ENCODE data around the gene SFXN5.
A peak's percentile ranks its signal among the peaks of the same experiment; 100 is the strongest.

The SFXN5 gene

DNA sequence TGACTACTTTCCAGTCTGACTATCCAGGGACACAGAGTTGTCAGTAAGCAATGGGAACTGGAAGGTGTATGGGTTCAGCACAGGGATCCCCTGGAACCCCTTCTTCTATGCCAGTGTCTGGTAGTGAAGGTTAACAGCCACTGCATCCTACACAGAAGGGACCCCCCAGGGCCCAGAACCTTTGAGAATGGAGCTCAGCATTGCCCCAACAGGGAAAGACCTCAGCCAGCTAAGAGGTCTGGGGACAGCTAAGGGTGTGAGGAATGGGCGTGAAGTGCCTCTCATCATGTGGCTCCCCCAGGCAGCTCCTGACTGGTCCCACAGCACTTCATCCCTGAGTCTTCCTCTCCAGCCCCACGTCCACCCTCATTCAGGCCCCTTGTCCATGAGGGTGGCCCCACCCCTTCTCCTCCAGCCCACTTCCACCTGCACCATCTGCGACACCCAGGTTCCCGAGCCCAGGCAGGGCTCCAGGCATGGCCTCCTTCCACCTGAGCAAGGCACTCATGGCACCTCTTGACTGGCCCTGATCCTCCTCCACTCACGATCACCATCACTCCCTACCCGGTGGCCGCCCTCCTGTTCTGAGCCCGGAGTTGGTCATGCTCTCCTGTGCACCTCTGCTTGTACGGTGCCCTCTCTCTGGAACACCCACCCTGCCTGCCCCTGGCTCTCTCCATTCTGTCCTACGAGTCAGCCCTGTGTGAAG is 77.1 kb downstream of the SFXN5 start:
- DNase-seq (ENCODE audit: low spot score), result no peak

DNA sequence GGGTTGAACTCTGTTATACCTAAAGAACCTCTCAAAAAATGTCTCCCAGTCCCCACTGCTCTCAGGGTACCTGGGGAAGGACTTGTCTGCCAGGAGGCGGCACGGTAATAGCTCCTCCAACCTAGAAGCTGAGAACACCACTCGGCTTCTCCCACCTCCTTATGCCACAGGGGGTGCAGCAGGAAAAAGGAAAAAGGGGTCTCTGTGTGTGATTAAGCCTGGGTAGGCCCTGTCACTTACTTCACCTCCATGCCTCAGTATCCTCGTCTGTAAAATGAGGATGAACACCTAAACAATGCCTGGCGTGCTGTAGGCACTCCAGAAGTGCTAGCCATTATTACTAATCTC is 77.6 kb downstream of the SFXN5 start:
- no peak for DNase-seq (ENCODE audit: low spot score)

DNA sequence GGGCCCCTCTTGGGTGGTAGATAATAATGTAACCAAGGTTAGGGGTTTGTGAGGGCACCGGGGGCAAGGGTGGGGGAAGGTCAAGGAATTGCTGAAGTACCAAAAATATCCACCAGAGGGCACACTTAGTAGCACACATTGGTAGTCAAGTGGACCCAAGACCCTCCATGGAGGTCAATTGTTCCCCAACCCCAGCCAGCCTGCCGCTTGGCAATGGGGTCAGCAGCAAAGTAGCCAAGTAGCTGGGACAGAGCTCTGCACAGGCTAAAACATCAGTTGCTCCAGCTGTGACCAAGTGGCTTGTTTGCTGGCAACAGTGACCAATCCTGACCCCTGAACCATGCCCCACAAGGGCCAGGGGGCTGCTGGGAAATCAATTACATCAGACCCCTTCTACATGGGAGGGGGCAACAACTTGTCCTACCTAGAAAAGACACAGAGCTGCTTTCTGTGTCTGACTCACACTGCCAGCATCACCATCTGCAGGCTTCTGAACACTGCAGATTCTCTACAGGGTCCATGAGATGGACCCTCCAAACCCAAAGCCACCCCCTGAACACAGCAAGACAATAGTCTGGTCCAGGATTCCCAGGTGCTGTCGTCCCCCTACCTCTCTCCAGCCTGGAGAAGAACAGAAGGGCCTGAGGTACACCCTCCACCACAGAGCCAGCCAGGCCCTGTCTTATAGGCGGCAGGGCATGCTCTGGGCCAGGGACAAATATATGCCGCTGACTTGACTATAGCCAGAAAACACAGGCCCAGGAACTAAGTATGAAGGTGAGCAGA is 78.2 kb downstream of the SFXN5 start:
- peak; percentile 60 for DNase-seq (ENCODE audit: low spot score)

DNA sequence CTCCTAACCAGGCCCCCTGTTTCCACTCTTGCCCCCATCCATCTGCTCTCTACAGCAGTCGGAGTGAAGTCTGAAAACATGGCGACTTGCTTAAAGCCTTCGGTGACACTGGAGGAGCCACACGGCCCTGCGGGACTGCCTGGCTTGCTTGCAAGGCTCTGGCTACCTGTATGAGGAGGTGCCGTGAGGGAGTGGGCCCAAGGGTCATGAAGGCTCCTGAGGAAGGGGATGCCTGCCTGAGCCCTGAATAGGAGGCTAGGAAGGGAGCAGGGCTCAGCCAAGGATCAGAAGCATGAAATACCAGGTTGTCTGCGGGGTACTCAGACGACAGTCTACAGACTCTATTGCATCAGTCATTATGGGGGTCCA is 78.8 kb downstream of the SFXN5 start:
- no peak for DNase-seq (ENCODE audit: low spot score)

DNA sequence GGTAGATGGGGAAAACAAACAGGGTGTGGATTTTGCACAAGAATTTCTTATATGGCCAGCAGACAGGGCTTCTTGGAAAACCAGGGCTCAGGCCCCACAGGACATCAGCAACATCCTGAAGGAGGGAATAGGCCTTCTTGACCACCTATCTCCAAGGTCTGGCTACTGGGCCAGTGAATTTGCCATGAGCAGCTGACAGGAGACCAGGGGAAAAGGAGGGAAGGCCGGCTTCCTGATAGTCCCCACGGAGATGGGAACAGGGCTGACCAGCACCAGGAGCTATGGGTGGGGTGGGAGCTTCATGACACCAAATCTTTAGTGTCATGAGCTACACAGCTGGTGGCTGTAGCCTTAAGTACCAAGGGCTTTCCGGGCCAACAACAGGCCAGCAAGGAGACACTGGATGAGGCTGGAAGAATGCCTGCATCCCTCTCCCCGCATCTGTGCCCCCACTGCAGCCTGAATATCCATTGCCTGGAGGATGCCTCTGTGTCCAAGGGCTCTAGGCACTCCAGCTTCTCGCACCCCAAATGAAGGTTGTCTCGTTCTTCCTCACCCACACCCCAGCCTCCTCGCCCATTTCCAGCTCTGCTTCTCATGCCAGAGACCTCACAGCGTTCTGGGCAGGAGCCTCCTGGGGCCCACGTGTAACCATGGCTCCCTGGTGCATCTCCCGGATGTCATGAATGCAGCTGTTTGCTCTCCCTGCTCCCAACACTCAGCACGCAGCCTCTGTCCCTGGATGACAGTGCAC is 79.4 kb downstream of the SFXN5 start:
- DNase-seq (ENCODE audit: low spot score), result no peak

DNA sequence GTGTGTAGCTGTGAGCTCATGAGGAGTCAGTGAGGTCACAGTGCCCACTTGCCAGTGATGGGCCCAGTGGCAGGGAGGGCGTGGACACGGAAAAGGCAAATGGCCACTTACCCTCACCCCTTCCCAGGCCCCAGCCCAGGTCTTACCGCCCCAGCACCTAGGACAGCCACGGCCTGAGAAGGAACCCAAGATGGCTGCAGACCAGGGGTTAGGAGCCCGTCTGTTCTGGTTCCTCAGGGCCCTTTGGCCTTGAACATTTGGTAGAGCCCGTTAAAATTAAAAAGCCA is 80.1 kb downstream of the SFXN5 start:
- DNase-seq (ENCODE audit: low spot score), result no peak

DNA sequence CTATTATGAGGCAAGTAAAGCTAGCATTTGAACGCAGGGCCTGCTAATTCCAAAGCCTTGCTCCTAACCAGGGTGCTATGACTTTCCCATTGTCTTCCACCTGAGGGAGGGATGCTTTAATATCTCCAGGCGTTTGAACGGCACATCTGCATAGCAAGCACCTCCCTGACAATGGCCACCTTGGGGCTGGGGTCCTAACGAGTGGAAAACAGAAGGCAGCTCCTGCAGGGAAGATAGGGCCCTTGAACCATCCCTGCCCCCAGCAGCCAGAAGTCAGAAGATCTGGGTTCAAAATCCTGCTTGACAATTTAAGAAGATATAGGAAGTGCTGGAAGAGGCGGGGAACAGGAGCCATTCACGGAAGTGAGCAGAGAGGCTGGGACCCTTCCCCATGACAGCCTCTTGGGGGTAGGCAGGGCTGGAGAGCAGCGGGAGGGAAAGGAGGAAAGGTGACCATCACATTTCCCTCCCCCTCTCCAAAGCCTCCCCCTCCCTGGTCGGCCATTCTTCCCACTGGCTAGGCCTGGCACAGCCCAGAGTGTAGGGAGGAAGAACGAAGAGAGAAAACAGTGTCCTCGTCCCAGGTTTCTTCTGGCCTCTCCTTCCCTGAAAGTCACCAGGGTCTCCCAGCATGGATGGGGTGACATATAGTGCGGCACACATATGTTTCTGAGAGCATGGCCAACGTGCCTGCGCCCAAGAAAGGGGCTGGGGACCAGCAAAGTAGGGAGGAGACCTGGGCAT is 80.6 kb downstream of the SFXN5 start:
- no peak for DNase-seq (ENCODE audit: low spot score)

DNA sequence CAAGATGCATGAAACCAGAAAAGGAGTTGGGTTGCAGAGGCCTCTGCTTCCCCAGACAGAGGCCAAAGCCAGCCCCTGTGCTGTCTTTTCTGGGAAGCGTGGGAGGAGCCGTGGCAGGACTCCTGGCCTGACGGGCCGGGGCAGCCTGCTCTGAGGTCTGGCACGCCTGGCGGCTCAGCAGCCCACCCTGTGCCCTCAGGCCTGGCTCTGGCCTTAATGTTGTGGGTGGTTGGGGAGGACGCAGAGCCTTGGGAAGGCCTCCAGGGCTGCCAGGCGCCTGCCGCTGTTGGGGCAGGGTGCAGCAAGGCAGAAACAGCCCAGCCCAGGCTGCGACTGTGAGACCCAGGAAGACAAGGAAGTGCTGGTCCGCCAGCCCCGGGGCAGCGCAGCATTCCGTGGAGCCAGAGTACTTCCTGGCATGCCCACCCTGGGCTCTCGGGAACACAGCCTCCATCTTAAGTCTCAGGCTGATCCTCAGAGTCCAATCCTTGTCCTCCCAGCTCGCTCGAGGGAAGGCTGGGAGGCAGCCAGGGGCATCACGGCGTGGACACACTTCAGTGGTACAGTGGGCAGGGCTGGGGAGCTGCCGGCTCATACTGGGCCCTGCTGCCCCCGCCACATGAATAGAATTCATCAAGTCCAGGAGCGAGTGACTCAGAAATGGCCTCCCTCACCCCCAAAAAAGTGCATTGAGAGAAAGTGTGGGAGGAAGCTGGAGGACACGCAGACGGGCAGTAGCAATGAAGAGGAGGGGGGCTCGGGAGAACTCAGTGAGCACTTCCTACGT is 81.5 kb downstream of the SFXN5 start:
- no peak for DNase-seq (ENCODE audit: low spot score)

DNA sequence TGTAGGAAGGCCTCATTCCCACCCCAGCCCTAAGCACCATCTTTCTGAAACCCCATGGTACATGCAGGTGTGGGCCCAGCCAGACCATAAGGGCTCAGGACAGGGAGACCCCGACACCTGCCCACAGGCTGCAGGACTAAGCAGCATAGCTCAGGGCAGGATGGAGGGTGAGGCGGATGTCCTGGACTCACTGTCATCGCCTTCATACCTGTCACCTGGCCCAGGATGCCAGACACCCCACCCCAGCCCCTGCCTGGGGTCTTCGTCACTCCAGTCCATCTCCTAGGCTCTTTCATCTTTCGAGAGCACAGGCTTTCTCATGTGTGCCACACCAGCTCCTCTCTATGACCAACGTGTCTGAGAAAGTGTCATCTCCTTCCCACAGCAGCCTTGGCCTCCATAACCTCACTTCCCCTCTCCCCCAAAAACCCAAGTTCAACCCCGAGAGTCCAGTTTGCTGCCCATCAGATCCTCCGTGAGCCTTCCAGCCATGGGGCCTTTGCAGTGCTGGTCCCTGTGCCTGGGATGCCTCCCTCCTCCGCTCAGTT is 82.7 kb downstream of the SFXN5 start:
- DNase-seq (ENCODE audit: low spot score), result no peak

DNA sequence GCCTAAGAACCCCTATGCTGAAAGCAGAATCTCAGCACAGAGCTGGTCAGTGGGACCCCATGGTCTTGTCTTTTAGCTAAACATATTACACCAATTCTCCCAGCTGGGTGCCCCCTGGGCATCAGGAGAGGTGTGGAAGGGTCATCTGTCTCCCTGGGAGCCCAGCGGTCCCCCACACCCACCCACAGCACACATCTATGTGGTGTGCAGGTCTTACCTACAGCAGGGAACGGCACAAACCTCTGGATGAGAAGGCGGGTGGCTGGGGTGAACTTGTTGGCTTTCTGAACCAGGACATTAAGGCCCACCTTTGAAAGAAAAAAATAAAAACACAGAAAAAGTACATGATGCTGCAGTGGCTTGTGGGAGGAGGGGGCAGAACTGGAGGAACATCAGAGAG is 83.5 kb downstream of the SFXN5 start:
- no peak for DNase-seq (ENCODE audit: low spot score)

DNA sequence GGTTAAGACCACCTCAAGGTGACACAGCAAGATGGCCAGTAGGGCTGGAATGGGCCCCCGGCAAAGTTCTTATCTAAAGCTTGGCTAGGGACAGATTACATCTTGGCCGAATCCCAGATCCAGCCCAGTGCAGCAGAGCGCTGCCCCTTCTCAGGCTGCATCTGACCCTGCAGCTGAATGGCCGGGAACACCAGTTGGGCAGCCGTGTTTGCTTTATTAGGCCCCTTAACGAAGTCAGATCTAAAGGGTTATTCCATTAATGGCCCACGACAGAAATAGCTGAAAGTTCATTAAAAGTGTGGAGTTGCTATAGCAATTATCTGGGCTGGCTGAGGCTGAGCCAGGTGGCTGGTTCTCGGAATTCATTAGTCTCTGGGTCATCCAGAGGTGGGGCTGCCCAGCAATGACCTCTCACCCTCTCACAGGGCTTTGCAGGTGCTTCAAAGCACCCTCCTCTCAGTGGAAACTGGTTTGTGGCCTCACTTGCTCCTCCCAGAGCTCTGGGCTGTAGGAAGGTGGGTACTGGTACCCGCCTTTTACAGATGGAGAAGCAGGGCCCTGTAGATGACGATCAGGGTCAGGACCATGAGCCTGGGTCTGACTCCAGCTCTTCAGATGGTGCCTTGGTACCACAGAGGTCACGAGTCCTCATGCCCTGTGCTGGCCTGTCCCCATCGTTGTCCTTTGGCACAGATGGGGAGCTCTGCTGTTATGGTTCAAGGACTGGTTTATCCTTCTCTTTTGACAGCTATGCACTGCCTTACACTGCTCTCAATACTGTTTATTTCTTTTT is 85.4 kb downstream of the SFXN5 start:
- no peak for DNase-seq (ENCODE audit: low spot score)

DNA sequence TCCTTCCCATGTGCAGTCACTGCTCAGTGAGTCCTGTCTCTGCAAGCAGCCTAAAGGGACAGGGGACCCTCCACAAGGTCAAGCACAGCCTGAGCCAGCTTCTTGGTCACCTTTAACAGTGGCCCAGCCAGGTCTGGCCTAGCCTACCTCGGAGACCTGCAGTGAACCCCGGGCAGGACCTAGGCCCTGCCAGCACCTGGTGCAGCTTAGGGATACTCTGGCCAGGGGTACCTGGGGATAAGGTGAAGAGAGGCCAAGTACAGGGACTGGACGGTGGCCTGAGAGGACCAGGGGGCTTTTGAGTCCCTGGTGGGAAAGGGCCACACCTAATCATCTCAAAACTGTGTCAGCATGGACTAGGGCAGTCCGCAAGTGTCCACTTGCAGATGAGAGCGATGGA is 86.4 kb downstream of the SFXN5 start:
- DNase-seq (ENCODE audit: low spot score), result no peak

DNA sequence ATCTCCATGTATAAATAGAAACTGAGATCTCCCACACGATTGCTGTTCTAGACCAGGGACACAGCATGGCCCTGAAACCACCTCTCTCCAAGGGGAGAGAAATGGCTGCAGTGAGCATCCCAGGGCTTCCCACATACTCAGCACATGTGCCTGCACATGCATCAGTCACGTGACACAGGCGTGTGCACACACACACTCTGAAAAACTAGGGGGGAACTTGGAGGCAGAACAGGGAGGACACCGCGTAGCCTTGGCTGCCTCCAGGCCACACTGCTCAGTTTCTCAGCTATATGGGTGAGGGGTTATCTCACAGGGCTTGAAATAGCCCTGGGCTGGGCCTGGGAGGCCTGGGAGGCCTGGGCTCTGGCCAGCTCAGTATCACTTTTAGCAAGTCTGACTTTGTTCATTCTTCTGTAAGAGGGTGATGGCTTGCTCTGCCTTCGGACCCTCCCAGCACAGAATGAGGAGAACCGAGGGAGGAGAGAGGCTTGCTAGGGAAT is 87.3 kb downstream of the SFXN5 start:
- DNase-seq (ENCODE audit: low spot score), result no peak

DNA sequence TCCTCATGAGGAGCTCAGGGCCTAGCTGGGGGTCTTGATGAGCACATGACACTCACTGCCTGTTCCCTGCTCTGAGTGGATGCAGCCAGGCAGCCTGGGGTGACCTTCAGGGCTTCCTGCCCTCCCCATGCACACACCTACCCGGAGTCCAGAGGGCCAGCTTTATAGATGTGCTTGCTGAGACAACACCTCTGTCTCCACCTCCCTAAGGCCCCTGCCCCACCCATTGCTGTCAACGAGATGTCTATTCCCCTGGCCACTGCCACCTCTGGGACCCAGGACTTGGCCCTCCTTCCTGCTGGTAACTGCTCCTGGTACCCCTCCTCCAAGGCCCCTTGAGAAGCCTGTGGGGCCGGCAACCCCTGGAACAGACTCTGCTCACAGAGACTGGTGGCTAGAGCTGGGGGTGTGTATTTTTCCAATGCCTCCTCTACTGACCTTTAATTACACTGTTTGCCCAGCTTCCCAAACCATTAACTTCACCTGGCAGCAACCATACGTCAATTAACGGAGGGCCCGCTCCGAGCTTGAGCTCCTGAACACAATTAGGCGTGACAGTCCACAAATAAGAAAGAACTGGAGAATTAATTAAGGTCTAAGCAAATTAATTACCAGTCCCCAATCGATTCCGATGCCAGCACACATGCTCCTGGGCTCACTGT is 87.9 kb downstream of the SFXN5 start:
- DNase-seq (ENCODE audit: low spot score), result no peak

DNA sequence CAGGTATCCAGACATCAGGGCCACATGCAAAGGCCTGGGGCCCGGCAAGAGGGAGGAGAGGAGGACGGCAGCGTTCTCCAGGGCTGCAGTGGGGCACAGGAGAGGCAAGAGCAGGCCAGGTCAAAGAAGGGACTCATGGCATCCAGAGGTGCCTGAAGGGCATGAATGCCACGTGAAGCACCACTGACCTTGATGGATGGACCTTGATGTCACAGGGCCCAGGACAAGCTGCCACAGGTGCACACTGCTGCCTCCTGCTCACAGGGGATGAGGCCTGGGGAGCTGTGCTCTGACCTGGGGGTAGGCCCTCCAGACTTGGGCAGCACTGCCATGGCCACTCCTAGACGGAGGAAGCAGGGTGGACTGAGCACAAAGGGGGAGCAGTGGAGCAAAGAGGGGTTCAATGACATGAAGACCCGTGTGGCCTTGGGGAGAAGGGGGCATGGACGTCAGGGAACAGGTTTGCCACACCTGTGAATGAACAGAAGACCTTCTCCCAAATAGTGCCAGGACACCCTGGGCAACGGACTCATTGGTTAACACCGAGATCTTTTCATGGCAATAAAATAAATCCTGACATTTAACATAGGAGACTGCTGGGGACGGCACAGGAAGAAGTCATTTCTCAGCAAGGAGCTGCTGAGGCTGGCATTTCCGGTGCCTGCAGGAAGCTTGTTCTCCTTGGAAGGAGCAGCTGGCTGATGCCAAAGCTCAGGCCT is 88.6 kb downstream of the SFXN5 start:
- DNase-seq (ENCODE audit: low spot score), result no peak

DNA sequence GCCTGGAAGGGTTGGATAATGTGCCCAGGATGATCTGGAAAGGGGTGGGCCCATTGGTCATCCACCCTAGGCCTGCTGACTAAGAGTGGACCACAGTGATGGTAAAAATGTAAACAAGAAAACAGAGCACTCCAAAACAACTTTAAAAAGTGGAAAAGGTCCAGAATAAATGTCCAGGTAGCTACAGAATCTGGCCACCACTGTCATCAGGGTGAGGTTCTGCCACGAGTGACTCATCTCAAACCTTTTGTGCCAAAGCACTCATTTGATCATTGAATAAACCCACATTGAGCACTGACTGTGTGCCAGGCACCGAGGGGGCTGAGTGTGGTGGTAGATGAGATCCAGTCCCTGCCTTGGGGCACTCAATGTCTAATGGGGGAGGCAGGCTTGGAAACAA is 89.3 kb downstream of the SFXN5 start:
- DNase-seq (ENCODE audit: low spot score), result no peak

DNA sequence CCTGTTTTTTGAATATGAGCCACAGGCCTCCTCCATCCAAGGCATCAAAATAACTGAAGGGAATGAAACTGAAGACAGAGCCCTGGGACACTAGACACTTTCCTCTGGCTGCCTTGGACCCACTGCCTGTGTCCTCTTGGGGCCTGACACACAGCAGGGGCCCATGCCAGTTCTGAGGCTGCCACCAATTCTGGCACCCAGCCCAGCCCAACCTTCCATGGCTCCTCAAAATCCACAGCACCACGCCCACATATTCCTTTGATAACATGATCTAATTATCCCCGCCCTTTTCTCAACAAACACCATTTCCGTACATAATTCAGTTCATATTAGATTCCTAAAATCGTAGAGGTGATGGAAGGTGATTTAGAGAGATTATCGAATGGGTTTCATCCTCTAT is 90.0 kb downstream of the SFXN5 start:
- DNase-seq (ENCODE audit: low spot score), result no peak

DNA sequence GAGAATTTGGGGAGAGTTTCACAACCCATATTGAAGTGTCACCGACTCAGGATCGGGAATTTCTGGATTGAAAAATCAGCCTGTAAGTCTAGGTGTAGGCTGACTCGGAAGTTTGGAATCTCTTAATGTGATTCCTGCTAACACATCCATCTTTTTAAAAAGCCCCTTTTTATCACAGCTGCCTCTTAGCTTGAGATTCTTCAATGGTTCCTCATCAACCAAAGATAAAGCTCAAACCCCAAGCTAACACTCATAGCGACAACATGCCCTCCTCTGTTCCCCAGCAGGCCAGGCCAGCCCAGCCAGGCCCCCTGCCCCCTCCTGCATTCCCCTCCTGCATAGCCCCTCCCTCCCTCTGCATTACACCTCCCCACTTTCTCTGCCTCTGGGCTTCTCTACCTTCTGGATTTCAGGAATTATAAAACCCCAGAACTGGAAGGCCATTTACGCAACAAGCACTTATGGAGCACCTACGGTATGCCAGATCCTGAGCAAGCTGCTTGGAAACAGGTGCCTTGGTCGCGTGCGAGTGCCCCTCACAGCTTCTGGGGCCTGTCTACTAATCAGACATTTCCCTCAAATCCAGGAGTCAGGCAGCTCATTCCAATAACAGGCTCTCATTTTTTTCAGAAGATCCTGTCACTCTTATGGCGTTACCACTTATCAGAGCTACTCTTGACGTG is 90.8 kb downstream of the SFXN5 start:
- DNase-seq (ENCODE audit: low spot score), result no peak

DNA sequence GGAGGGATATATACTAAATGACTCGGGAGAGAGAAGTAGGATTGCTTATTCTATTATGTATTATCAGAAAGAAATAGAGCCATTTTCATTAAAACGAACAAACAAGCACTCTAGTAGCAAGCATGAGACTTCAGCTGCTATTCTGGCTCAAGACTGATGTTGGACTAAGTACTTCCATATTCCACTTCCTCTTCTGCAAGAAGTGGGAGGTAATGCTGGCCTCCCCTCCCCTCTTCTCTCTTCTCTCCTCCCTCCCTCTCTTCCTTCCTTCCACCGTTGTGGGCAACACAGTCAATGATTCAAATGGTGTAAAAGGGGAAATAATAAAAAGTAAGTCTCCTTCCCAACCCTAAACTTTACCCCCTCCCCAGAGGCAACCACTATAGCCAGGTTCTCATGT is 91.6 kb downstream of the SFXN5 start:
- no peak for DNase-seq (ENCODE audit: low spot score)

Measured in activated CD4-positive, alpha-beta T cell treated with anti-CD3 and anti-CD28 coated beads, Interleukin-2, Interleukin-4, amounts not matched to agents 100 ng/mL and 50 ng/mL, durations not matched to agents 16 hours and 8 hours (primary cell).